GM12878 (cell line): Measurements from ENCODE around the gene RAPH1. TPM values are rescaled to one million over a fixed set of nuclear protein-coding genes. Genes with fewer than 3 reads are reported as not detected.

ENCODE experiments used
- ATAC-seq: fragments of 200-7000 bp; cut with Tn5 transposase; 3 replicates; pipeline ENCODE4 v1.9.1; 2020; ENCODE audit warnings: mild to moderate bottlenecking, moderate library complexity
- BruUV-seq: library from RNA; stranded (reverse); fragments of 400-500 nt; replicated peaks from 2 replicates; lab custom pipeline; 2021; lab: Mats Ljungman, UMichigan
- CTCF ChIA-PET: fragments of 300-600 bp; sonication (Branson Sonifier 250); formaldehyde crosslinking; extraction: SDS; loops from one replicate; lab custom pipeline; 2021; ENCODE audit warnings: inconsistent platforms; lab: Yijun Ruan, JAX
- POLR2A ChIA-PET: fragments of 350-600 bp; formaldehyde crosslinking; extraction: SDS; loops from one replicate; lab custom pipeline; 2021; ENCODE audit warnings: inconsistent platforms; lab: Charles Lee
- RAD21 ChIA-PET: fragments of 300-600 bp; sonication (Branson Sonifier 250); formaldehyde crosslinking; loops from one replicate; lab custom pipeline; 2023; ENCODE audit warnings: antibody characterized with exemption; ENCODE audit not compliant: unreplicated experiment; lab: Charles Lee
- SMC1A ChIA-PET: fragments of 300-600 bp; sonication (Branson Sonifier 250); formaldehyde crosslinking; loops from one replicate; lab custom pipeline; 2023; ENCODE audit not compliant: unreplicated experiment, uncharacterized antibody; lab: Charles Lee
- DNase-seq: peaks from one replicate; pipeline ENCODE4 v3.0.0-alpha.2; 2011; ENCODE audit warnings: low read depth, low spot score
- FAIRE-seq: peaks from 3 replicates; lab custom pipeline; 2011; peaks lifted over from hg19 to GRCh38; lab: Jason Lieb, UNC
- H2AFZ ChIP-seq: 2 replicates; pipeline ENCODE4 v1.6.0; 2011; ENCODE audit warnings: low read depth, low read length, control low read depth; ENCODE audit not compliant: control insufficient read depth
- H3K27ac ChIP-seq: 2 replicates; pipeline ENCODE4 v1.5.1; 2011; ENCODE audit warnings: control low read depth; ENCODE audit not compliant: control insufficient read depth, insufficient read depth
- H3K27me3 ChIP-seq, 2 experiments: replicated peaks in 1 of 2; 2 replicates each; pipeline versions ENCODE4 v1.6.0 to v1.6.1; 2011; ENCODE audit warnings: low read length in 1 of 2; ENCODE audit not compliant: control insufficient read depth in 2 of 2, insufficient read depth in 2 of 2
- H3K36me3 ChIP-seq, 2 experiments: 2 replicates each; pipeline ENCODE4 v1.5.1; 2011; ENCODE audit warnings: low read length in 1 of 2; ENCODE audit not compliant: control insufficient read depth in 2 of 2, insufficient read depth in 2 of 2
- H3K4me1 ChIP-seq: 2 replicates; pipeline ENCODE4 v1.6.1; 2011; ENCODE audit warnings: mild to moderate bottlenecking, low read length, moderate library complexity, mixed read lengths; ENCODE audit not compliant: control insufficient read depth, insufficient read depth
- H3K4me2 ChIP-seq: 2 replicates; pipeline ENCODE4 v1.6.0; 2011; ENCODE audit warnings: control low read depth; ENCODE audit not compliant: control insufficient read depth, insufficient read depth
- H3K4me3 ChIP-seq: fragments of 200-600 bp; sonication (generic); 2 replicates; pipeline ENCODE4 v1.5.1; 2016
- H3K79me2 ChIP-seq: 2 replicates; pipeline ENCODE4 v1.6.0; 2011; ENCODE audit warnings: low read length; ENCODE audit not compliant: control insufficient read depth, insufficient read depth
- H3K9ac ChIP-seq: 2 replicates; pipeline ENCODE4 v1.8.0; 2011; ENCODE audit warnings: low read length, control low read depth, mixed read lengths; ENCODE audit not compliant: control insufficient read depth, insufficient read depth
- H3K9me3 ChIP-seq: replicated peaks from 3 replicates; pipeline ENCODE4 v1.5.1; 2011; ENCODE audit warnings: mild to moderate bottlenecking, low read length; ENCODE audit not compliant: control insufficient read depth, insufficient read depth
- H4K20me1 ChIP-seq: 2 replicates; pipeline ENCODE4 v1.6.0; 2011; ENCODE audit not compliant: control insufficient read depth, insufficient read depth
- BCL11A ChIP-seq: IDR thresholded peaks from 2 replicates; pipeline ENCODE4 v1.6.1; 2011; ENCODE audit warnings: low read depth, low read length
- BMI1 ChIP-seq: fragments of 450-650 bp; IDR thresholded peaks from 2 replicates; pipeline ENCODE4 v1.6.1; 2016; ENCODE audit warnings: mild to moderate bottlenecking, moderate library complexity, borderline replicate concordance
- CREB1 ChIP-seq: IDR thresholded peaks from 2 replicates; pipeline ENCODE4 v1.6.1; 2012; ENCODE audit warnings: low read depth, mild to moderate bottlenecking, inconsistent platforms
- CREM ChIP-seq: IDR thresholded peaks from 2 replicates; pipeline ENCODE4 v1.6.1; 2014; ENCODE audit warnings: antibody characterized with exemption, low read depth
- EP300 ChIP-seq, 2 experiments: fragments of 150-350 bp in 1 of 2; IDR thresholded peaks; 2 replicates each; pipeline ENCODE4 v1.6.1; 2011 to 2012; ENCODE audit warnings: low read depth in 2 of 2, low read length in 2 of 2, borderline replicate concordance in 1 of 2, improper control_type of control experiment in 1 of 2, inconsistent platforms in 1 of 2; ENCODE audit not compliant: control insufficient read depth in 1 of 2
- FOXM1 ChIP-seq: IDR thresholded peaks from 2 replicates; pipeline ENCODE4 v1.6.1; 2012; ENCODE audit warnings: low read depth, mild to moderate bottlenecking, inconsistent platforms, low read length, moderate library complexity
- GATAD2B ChIP-seq: fragments of 450-650 bp; conservative IDR thresholded peaks from 2 replicates; pipeline ENCODE4 v1.6.1; 2017; ENCODE audit warnings: low read depth, mild to moderate bottlenecking, moderate library complexity
- IRF4 ChIP-seq: IDR thresholded peaks from 2 replicates; pipeline ENCODE4 v1.6.1; 2011; ENCODE audit warnings: low read depth, low read length
- NFXL1 ChIP-seq: fragments of 450-650 bp; IDR thresholded peaks from 2 replicates; pipeline ENCODE4 v1.6.1; 2017; ENCODE audit warnings: antibody characterized with exemption, mild to moderate bottlenecking, borderline replicate concordance
- POLR2AphosphoS5 ChIP-seq: IDR thresholded peaks from 2 replicates; pipeline ENCODE4 v1.6.1; 2011; ENCODE audit warnings: mild to moderate bottlenecking, low read length, inconsistent platforms
- SKIL ChIP-seq: fragments of 450-650 bp; IDR thresholded peaks from 2 replicates; pipeline ENCODE4 v1.6.1; 2017; ENCODE audit warnings: mild to moderate bottlenecking, low read depth, inconsistent platforms; ENCODE audit not compliant: poor library complexity, severe bottlenecking
- SMAD1 ChIP-seq: fragments of 450-650 bp; IDR thresholded peaks from 2 replicates; pipeline ENCODE4 v1.6.1; 2018; ENCODE audit warnings: mild to moderate bottlenecking, low read depth; ENCODE audit not compliant: partially characterized antibody
- SPI1 ChIP-seq: IDR thresholded peaks from 2 replicates; pipeline ENCODE4 v1.6.1; 2011; ENCODE audit warnings: low read depth, mild to moderate bottlenecking, low read length, moderate library complexity, borderline replicate concordance; ENCODE audit not compliant: insufficient read depth
- TCF12 ChIP-seq: IDR thresholded peaks from 2 replicates; pipeline ENCODE4 v1.6.1; 2011; ENCODE audit warnings: low read depth, mild to moderate bottlenecking, low read length
- WRNIP1 ChIP-seq: IDR thresholded peaks from 2 replicates; pipeline ENCODE4 v1.6.1; 2011; ENCODE audit warnings: low read depth, low read length, improper control_type of control experiment, borderline replicate concordance
- ZNF217 ChIP-seq: fragments of 450-650 bp; IDR thresholded peaks from 2 replicates; pipeline ENCODE4 v1.6.1; 2017; ENCODE audit warnings: antibody characterized with exemption, mild to moderate bottlenecking
- ZNF622 ChIP-seq: fragments of 450-650 bp; IDR thresholded peaks from 2 replicates; pipeline ENCODE4 v1.6.1; 2017; ENCODE audit warnings: mild to moderate bottlenecking, inconsistent platforms
- WGBS: methylation state at CpG from one replicate; pipeline ENCODE4 v1.1.6; 2016; ENCODE audit warnings: low lambda C conversion rate; ENCODE audit not compliant: insufficient replicate concordance, insufficient coverage; ENCODE audit errors: missing lambda C conversion rate; 5-methylcytosine and 5-hydroxymethylcytosine counted together
- in situ Hi-C: fragments of 300-500 bp; cut with MboI; formaldehyde crosslinking; loops from 9 replicates; pipeline ENCODE4 v1.14.3; 2018; ENCODE audit warnings: mixed read lengths
- intact Hi-C: fragments of 100-400 bp; cut with micrococcal nuclease; formaldehyde crosslinking; loops from one replicate; pipeline ENCODE4 v1.14.2; 2022; ENCODE audit not compliant: unreplicated experiment
- polyA plus RNA-seq, 11 experiments: library from polyadenylated mRNA; depleted of rRNA in 4 of 11; unstranded in 6 of 11; stranded (reverse) in 5 of 11; fragments of >200 nt; fragmentation: Nextera tagmentation in 4 of 11; fragmentation: Illumina TruSeq in 1 of 11; extraction: Ambion mirVana in 4 of 11; extraction: Trizol in 1 of 11; gene quantifications; 1 replicate in 1 of 11; 2 replicates in 10 of 11; pipeline versions ENCODE4 v1.2.1 to v1.2.3, GENCODE V29; 2011 to 2016; ENCODE audit warnings: inconsistent platforms in 2 of 11, missing spikeins in 2 of 11, low read depth in 1 of 11
- total RNA-seq, 4 experiments: library from RNA; depleted of rRNA in 3 of 4; stranded (reverse); fragments of >200 nt in 3 of 4; fragmentation: Illumina TruSeq in 1 of 4; extraction: Trizol in 1 of 4; gene quantifications; 2 replicates each; pipeline versions ENCODE4 v1.2.1 to v1.2.3, GENCODE V29; 2013 to 2021
- TF ChIP-seq, protein P1 (sequence below): IDR thresholded peaks from 2 replicates; pipeline ENCODE4 v1.6.1; 2011; ENCODE audit warnings: borderline replicate concordance, low read depth, mild to moderate bottlenecking, moderate library complexity, mixed read lengths, low read length; ENCODE audit not compliant: insufficient read depth; ENCODE audit errors: extremely low read length

RAPH1 gene
- total and polyA plus RNA-seq, 10 of the 15 experiments (the other 5 are each of a cell fraction or from before 2014, with no cell fraction given) = 0.09 to 0.90 (median 0.21) TPM; not detected in 7

GRCh38 chr2:203533676-203534591 lies 1.2 kb downstream of the RAPH1 start (continued):
- no peak for TF ChIP-seq SKIL

GRCh38 chr2:203532957-203533658 lies 2.0 kb downstream of the RAPH1 start:
- Histone ChIP-seq H3K36me3 (no peaks in the 10 kb centered on the region), H3K27me3 (peaks cover 4 to 13% of the 10 kb centered on the region in 2 experiments), H4K20me1 (no peaks in the 10 kb centered on the region), H3K9me3 (peaks cover 7% of the 10 kb centered on the region), H3K4me3 (no peak overlapping the region), H3K27ac (no peak overlapping the region), H2AFZ (no peak overlapping the region), H3K4me2 (no peak overlapping the region), H3K4me1 (peaks cover 3% of the 10 kb centered on the region; the same call in 1 of the 2 replicates), H3K79me2 (no peaks in the 10 kb centered on the region), H3K9ac (no peak overlapping the region)
- ChIA-PET SMC1A (no interaction called here), CTCF (no interaction called here), RAD21 (no interaction called here), POLR2A (no interaction called here)
- intact Hi-C loops = no loop called here
- in situ Hi-C loops = no loop called here
- FAIRE-seq = no peak
- TF ChIP-seq BCL11A = no peak
- no peak for TF ChIP-seq POLR2AphosphoS5
- no peak for TF ChIP-seq FOXM1
- no peak for TF ChIP-seq EP300 (IDR thresholded peaks at IDR 0.05; ENCODE audit: borderline replicate concordance in 1 of 2, control insufficient read depth in 1 of 2, low read depth in 2 of 2, low read length in 2 of 2)
- TF ChIP-seq SPI1 = no peak
- no peak for TF ChIP-seq ZNF217
- TF ChIP-seq ZNF622 = no peak
- TF ChIP-seq, protein P1, sequence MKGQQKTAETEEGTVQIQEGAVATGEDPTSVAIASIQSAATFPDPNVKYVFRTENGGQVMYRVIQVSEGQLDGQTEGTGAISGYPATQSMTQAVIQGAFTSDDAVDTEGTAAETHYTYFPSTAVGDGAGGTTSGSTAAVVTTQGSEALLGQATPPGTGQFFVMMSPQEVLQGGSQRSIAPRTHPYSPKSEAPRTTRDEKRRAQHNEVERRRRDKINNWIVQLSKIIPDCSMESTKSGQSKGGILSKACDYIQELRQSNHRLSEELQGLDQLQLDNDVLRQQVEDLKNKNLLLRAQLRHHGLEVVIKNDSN = no peak
- TF ChIP-seq IRF4 = no peak
- no peak for TF ChIP-seq WRNIP1
- TF ChIP-seq SMAD1 = no peak
- TF ChIP-seq TCF12 = no peak
- no peak for TF ChIP-seq CREB1
- TF ChIP-seq CREM = no peak
- no peak for TF ChIP-seq NFXL1
- TF ChIP-seq GATAD2B = no peak
- no peak for TF ChIP-seq BMI1
- 41% methylated on average over 7 of the region's 7 CpGs for whole genome bisulfite sequencing
- ATAC-seq = no peak
- no peak for DNase-seq
- no TSS peak for BruUV-seq
